ENCODE data around the gene PNPLA1. TPM values are rescaled to one million over a fixed set of nuclear protein-coding genes. Genes with fewer than 3 reads are reported as not detected.

The PNPLA1 gene
- polyA plus RNA-seq, 1 donor (not counting 4 experiments of a cell fraction or from before 2014, with no cell fraction given): 0.14 TPM

DNA sequence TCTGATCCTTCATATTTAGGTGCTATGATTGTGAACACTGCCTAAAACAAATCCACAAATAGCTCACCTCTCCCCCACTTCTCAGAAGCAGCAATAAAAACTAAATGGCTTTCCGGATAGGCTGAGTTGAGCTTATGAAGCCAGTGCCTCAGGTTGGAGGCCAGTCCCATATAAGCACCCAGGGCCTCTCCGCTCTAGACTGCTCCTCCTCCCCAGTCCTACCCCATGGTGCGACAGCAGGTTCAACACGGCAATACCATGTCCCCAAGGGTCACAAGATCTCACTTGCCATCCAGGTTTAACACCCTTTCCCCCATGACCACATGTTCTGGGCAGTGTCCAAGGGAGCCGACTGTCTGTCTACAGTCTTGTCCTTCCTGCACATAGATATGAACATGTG is 46.1 kb downstream of the PNPLA1 start:
- no peaks in the 10 kb centered on the region for H3K79me2 ChIP-seq (ENCODE audit: control insufficient read depth, insufficient read depth, low read length)
- no peak for FAIRE-seq
- no peaks in the 10 kb centered on the region for H3K9me3 ChIP-seq (ENCODE audit: control insufficient read depth, low read depth, low read length)
- no peak for DNase-seq (ENCODE audit: low read depth, low spot score)
- no peak overlapping the region for H3K9ac ChIP-seq (ENCODE audit: control insufficient read depth, extremely low read depth, insufficient read depth, low read length)
- H3K27me3 ChIP-seq (ENCODE audit: control insufficient read depth, extremely low read depth, insufficient read depth, low read length): peaks cover 10% of the 10 kb centered on the region
- no peak overlapping the region for H3K4me3 ChIP-seq (ENCODE audit: control insufficient read depth in 2 of 3, extremely low read depth in 1 of 3, insufficient read depth in 2 of 3, low read depth in 1 of 3, low read length in 3 of 3)
- H3K4me1 ChIP-seq (ENCODE audit: control insufficient read depth, extremely low read depth, insufficient read depth, low read length): peaks cover 11% of the 10 kb centered on the region
- TF ChIP-seq EZH2 (IDR thresholded peaks at IDR 0.05; ENCODE audit: low read length) (no peak), CTCF (optimal IDR thresholded peaks at IDR 0.05 in 1 of 3, IDR thresholded peaks at IDR 0.05 in 1 of 3, conservative IDR thresholded peaks at IDR 0.05 in 1 of 3; ENCODE audit: extremely low read depth in 1 of 3, insufficient read depth in 2 of 3, low read length in 3 of 3) (no peak)
- H4K20me1 ChIP-seq (ENCODE audit: control insufficient read depth, extremely low read depth, insufficient read depth, low read length): no peaks in the 10 kb centered on the region
- no peaks in the 10 kb centered on the region for H3K9me1 ChIP-seq (ENCODE audit: control insufficient read depth, extremely low read depth, insufficient read depth, low read length)
- no peaks in the 10 kb centered on the region for H3K36me3 ChIP-seq (ENCODE audit: control insufficient read depth in 2 of 2, extremely low read depth in 1 of 2, insufficient read depth in 2 of 2, low read length in 2 of 2)
- no peak overlapping the region for H3K4me2 ChIP-seq (ENCODE audit: control insufficient read depth, extremely low read depth, insufficient read depth, low read depth, low read length)
- no peak overlapping the region for H3K27ac ChIP-seq (ENCODE audit: control insufficient read depth, insufficient read depth, low read length)
- H2AFZ ChIP-seq (ENCODE audit: control insufficient read depth, low read length): no peak overlapping the region
- dilution Hi-C loops (cut with MboI; ENCODE audit: extremely low pct_ligation_motif_present, low sequenced_read_pairs): no loop called here

DNA sequence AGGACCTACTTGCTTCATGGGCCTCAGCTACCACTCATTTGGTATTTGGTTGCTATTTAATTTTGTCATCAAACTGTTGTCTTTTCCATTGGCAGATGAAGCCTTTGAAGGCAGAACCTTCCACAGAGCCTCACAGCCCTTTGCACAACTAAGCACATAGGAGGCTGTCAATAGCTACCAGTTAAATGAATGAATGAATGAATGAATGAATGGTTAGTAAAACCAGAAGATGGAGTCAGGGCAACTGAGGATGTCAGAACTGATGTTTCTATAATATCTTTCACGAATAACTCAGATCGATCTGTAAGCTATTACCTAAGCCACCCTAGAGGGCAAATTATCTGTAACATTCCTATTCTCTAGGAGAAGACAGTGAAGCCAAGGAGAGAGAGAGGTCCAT is 47.8 kb downstream of the PNPLA1 start:
- Histone ChIP-seq H3K9ac (ENCODE audit: control insufficient read depth, extremely low read depth, insufficient read depth, low read length) (no peak overlapping the region), H3K79me2 (ENCODE audit: control insufficient read depth, insufficient read depth, low read length) (no peaks in the 10 kb centered on the region), H3K4me1 (ENCODE audit: control insufficient read depth, extremely low read depth, insufficient read depth, low read length) (peaks cover 11% of the 10 kb centered on the region), H3K4me3 (ENCODE audit: control insufficient read depth in 2 of 3, extremely low read depth in 1 of 3, insufficient read depth in 2 of 3, low read depth in 1 of 3, low read length in 3 of 3) (no peak overlapping the region), H3K27ac (ENCODE audit: control insufficient read depth, insufficient read depth, low read length) (no peak overlapping the region), H3K9me3 (ENCODE audit: control insufficient read depth, low read depth, low read length) (no peaks in the 10 kb centered on the region), H3K9me1 (ENCODE audit: control insufficient read depth, extremely low read depth, insufficient read depth, low read length) (no peaks in the 10 kb centered on the region), H4K20me1 (ENCODE audit: control insufficient read depth, extremely low read depth, insufficient read depth, low read length) (no peaks in the 10 kb centered on the region), H2AFZ (ENCODE audit: control insufficient read depth, low read length) (no peak overlapping the region), H3K36me3 (ENCODE audit: control insufficient read depth in 2 of 2, extremely low read depth in 1 of 2, insufficient read depth in 2 of 2, low read length in 2 of 2) (no peaks in the 10 kb centered on the region), H3K27me3 (ENCODE audit: control insufficient read depth, extremely low read depth, insufficient read depth, low read length) (peaks cover 10% of the 10 kb centered on the region), H3K4me2 (ENCODE audit: control insufficient read depth, extremely low read depth, insufficient read depth, low read depth, low read length) (no peak overlapping the region)
- DNase-seq (ENCODE audit: low read depth, low spot score) (no peak), FAIRE-seq (no peak)
- dilution Hi-C loops (cut with MboI; ENCODE audit: extremely low pct_ligation_motif_present, low sequenced_read_pairs): no loop called here
- TF ChIP-seq CTCF (optimal IDR thresholded peaks at IDR 0.05 in 1 of 3, IDR thresholded peaks at IDR 0.05 in 1 of 3, conservative IDR thresholded peaks at IDR 0.05 in 1 of 3; ENCODE audit: extremely low read depth in 1 of 3, insufficient read depth in 2 of 3, low read length in 3 of 3) (no peak), EZH2 (IDR thresholded peaks at IDR 0.05; ENCODE audit: low read length) (no peak)

All from keratinocyte (primary cell).